Measurements from ENCODE around the gene IRS1. TPM values are rescaled to one million over a fixed set of nuclear protein-coding genes. Genes with fewer than 3 reads are reported as not detected.

IRS1 gene
- total RNA-seq, 1 donor from 2014 or later, result 12.6 TPM

GRCh38 chr2:226790011-226790410 lies 9.6 kb downstream of the IRS1 start:
- Histone ChIP-seq H3K4me3 (ENCODE audit: low read depth, low read length) (no peak overlapping the region), H3K36me3 (ENCODE audit: control insufficient read depth, insufficient read depth, low read length) (no peaks in the 10 kb centered on the region)
- no peak for FAIRE-seq

GRCh38 chr2:226788881-226789490 lies 10.6 kb downstream of the IRS1 start:
- Histone ChIP-seq H3K4me3 (ENCODE audit: low read depth, low read length) (no peak overlapping the region), H3K27me3 (ENCODE audit: control insufficient read depth, insufficient read depth, low read length) (no peaks in the 10 kb centered on the region), H3K36me3 (ENCODE audit: control insufficient read depth, insufficient read depth, low read length) (no peaks in the 10 kb centered on the region)
- DNase-seq (ENCODE audit: low read depth) (no peak), FAIRE-seq (no peak)
- TF ChIP-seq CTCF (IDR thresholded peaks at IDR 0.05; ENCODE audit: insufficient read depth, low read length, severe bottlenecking), result no peak

More at GRCh38 chr2:226790011-226790410, 9.6 kb downstream of the IRS1 start:
- no peaks in the 10 kb centered on the region for H3K27me3 ChIP-seq (ENCODE audit: control insufficient read depth, insufficient read depth, low read length)
- DNase-seq (ENCODE audit: low read depth), result no peak
- no peak for TF ChIP-seq CTCF (IDR thresholded peaks at IDR 0.05; ENCODE audit: insufficient read depth, low read length, severe bottlenecking)

- Histone ChIP-seq H3K36me3 (ENCODE audit: control insufficient read depth, insufficient read depth, low read length) (no peaks in the 10 kb centered on the region), H3K4me3 (ENCODE audit: low read depth, low read length) (no peak overlapping the region), H3K27me3 (ENCODE audit: control insufficient read depth, insufficient read depth, low read length) (no peaks in the 10 kb centered on the region)
- no peak for FAIRE-seq
- DNase-seq (ENCODE audit: low read depth), result no peak
- TF ChIP-seq CTCF (IDR thresholded peaks at IDR 0.05; ENCODE audit: insufficient read depth, low read length, severe bottlenecking), result no peak
Observed at GRCh38 chr2:226788064-226788463, 11.6 kb downstream of the IRS1 start.

GRCh38 chr2:226783885-226784284 lies 15.7 kb downstream of the IRS1 start:
- no peak for DNase-seq (ENCODE audit: low read depth)
- TF ChIP-seq CTCF (IDR thresholded peaks at IDR 0.05; ENCODE audit: insufficient read depth, low read length, severe bottlenecking), result no peak
- H3K27me3 ChIP-seq (ENCODE audit: control insufficient read depth, insufficient read depth, low read length), result no peaks in the 10 kb centered on the region
- peaks cover 2% of the 10 kb centered on the region for H3K36me3 ChIP-seq (ENCODE audit: control insufficient read depth, insufficient read depth, low read length)
- H3K4me3 ChIP-seq (ENCODE audit: low read depth, low read length), result no peak overlapping the region
- no peak for FAIRE-seq

- no peak for TF ChIP-seq CTCF (IDR thresholded peaks at IDR 0.05; ENCODE audit: insufficient read depth, low read length, severe bottlenecking)
- FAIRE-seq, result peak; percentile 52
- Histone ChIP-seq H3K4me3 (ENCODE audit: low read depth, low read length) (no peak overlapping the region), H3K36me3 (ENCODE audit: control insufficient read depth, insufficient read depth, low read length) (peaks cover 2% of the 10 kb centered on the region), H3K27me3 (ENCODE audit: control insufficient read depth, insufficient read depth, low read length) (no peaks in the 10 kb centered on the region)
- no peak for DNase-seq (ENCODE audit: low read depth)
Observed at GRCh38 chr2:226782092-226782713, 17.4 kb downstream of the IRS1 start.

Data from bronchial epithelial cell (primary cell).